GM12891 (cell line): ENCODE data around the gene EXOC6.

Source experiments
- POLR2A ChIP-seq: IDR thresholded peaks from 2 replicates; pipeline ENCODE4 v1.6.1; 2011; ENCODE audit warnings: low read depth, low read length, control low read depth
- POLR2AphosphoS5 ChIP-seq: IDR thresholded peaks from 2 replicates; pipeline ENCODE4 v1.6.1; 2011; ENCODE audit warnings: low read depth, low read length, control low read depth
- POU2F2 ChIP-seq: IDR thresholded peaks from 2 replicates; pipeline ENCODE4 v1.6.1; 2011; ENCODE audit warnings: low read depth, mild to moderate bottlenecking, control low read depth, low read length, moderate library complexity
- SPI1 ChIP-seq: IDR thresholded peaks from 2 replicates; pipeline ENCODE4 v1.6.1; 2011; ENCODE audit warnings: low read depth, low read length, control low read depth
- TAF1 ChIP-seq: IDR thresholded peaks from 2 replicates; pipeline ENCODE4 v1.6.1; 2011; ENCODE audit warnings: low read depth, low read length, control low read depth

GRCh38 chr10:92839191-92840085 lies 8.9 kb upstream of the EXOC6 start:
- TF ChIP-seq POLR2A (no peak), POLR2AphosphoS5 (no peak), POU2F2 (no peak), TAF1 (no peak), SPI1 (no peak)
